Activated naive CD8-positive, alpha-beta T cell treated with anti-CD3 and anti-CD28 coated beads, Interleukin-2, amount 10 ng/mL, durations not matched to agents 7 days and 5 days (primary cell): Measurements from ENCODE around the gene MAD2L2. TPM values are rescaled to one million over a fixed set of nuclear protein-coding genes. Genes with fewer than 3 reads are reported as not detected.
A peak's percentile ranks its signal among the peaks of the same experiment; 100 is the strongest.

Source experiments
- ATAC-seq: fragments of 150-1000 bp; cut with Tn5 transposase; one replicate; pipeline ENCODE4 v1.10.0; 2021; ENCODE audit warnings: low read depth, moderate library complexity
- POLR2A ChIA-PET: fragments of 350-600 bp; sonication (Branson Sonifier 250); formaldehyde crosslinking; loops from one replicate; lab custom pipeline; 2021; ENCODE audit warnings: antibody characterized with exemption; lab: Charles Lee
- DNase-seq: peaks from one replicate; pipeline ENCODE4 v3.0.0; 2021
- H3K27ac Mint-ChIP-seq: one replicate; pipeline ENCODE4 v1.8.0; 2022; ENCODE audit warnings: mild to moderate bottlenecking, mixed read lengths
- H3K27me3 Mint-ChIP-seq: one replicate; pipeline ENCODE4 v1.8.0; 2022; ENCODE audit warnings: mild to moderate bottlenecking, moderate library complexity, mixed read lengths
- H3K36me3 Mint-ChIP-seq: one replicate; pipeline ENCODE4 v1.8.0; 2021; ENCODE audit warnings: mild to moderate bottlenecking, mixed read lengths
- H3K4me1 Mint-ChIP-seq: one replicate; pipeline ENCODE4 v1.8.0; 2021; ENCODE audit warnings: mixed read lengths
- H3K4me3 Mint-ChIP-seq: one replicate; pipeline ENCODE4 v1.8.0; 2022; ENCODE audit warnings: mild to moderate bottlenecking, moderate library complexity, mixed read lengths
- H3K9me3 Mint-ChIP-seq: one replicate; pipeline ENCODE4 v1.8.0; 2021; ENCODE audit warnings: mixed read lengths
- total RNA-seq, 2 experiments: library from RNA; stranded (reverse); gene quantifications; one replicate each; pipeline ENCODE4 v1.2.3, GENCODE V29; 2021

The MAD2L2 gene
- total RNA-seq, 2 experiments from 2014 or later: 95.4 to 103 TPM

DNA sequence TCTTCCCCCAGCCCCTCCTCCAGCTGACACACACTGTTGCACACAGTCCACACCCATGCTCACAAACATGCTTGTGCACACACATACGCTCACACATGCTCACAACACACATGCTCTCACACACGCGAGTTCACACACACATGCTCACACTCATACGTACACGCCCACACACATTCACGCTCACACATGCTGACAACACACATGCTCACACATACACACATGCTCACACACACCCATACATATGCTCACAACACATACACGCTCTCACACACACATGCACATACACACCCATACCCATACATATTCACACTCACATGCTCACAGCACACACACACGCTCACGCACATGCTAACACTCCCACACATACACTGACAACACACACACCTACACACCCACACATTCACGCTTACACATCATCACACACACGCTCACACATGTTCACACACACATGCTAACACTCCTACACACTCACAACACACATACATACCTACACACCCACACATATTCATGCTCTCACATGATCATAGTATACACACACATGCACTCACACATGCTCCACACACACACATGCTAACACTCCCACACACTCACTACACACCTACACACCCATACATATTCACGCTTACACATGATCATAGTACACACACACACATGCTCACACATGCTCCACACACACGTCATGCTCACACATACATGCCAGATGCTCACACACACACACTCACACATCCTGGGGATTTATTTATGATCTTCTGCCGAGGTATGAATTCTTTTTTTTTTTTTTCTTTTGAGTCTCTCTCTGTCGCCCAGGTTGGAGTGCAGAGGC lies 21.2 kb upstream of the MAD2L2 start:
- no peaks in the 10 kb centered on the region for H3K36me3 Mint-ChIP-seq
- no peak overlapping the region for H3K4me3 Mint-ChIP-seq
- no peaks in the 10 kb centered on the region for H3K9me3 Mint-ChIP-seq
- peaks cover 14% of the 10 kb centered on the region for H3K4me1 Mint-ChIP-seq
- POLR2A ChIA-PET: no interaction called here
- H3K27ac Mint-ChIP-seq: no peak overlapping the region
- H3K27me3 Mint-ChIP-seq: peaks cover 17% of the 10 kb centered on the region
- ATAC-seq: no peak
- no peak for DNase-seq

DNA sequence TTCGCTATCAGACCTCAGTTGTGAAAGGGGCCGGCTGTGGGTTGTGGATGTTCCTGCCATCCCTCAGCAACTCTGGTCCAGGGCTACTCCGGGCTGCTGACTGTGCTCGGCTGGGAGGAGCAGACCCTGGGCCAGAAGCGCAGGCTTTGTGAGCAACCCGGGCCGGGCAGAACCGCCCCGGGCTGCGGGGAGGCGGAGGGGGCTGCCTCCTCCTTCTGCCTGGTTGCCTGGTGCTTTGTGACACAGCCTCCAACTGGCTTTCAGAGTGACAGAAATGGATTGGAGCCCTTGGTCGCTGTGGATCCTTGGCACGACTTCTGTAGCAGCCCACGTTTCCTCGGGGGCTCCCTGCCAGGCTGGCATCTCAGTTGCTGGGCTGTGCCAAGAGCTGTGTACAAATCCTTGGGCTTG lies 20.6 kb upstream of the MAD2L2 start:
- Mint-ChIP-seq H3K4me1 (peaks cover 14% of the 10 kb centered on the region), H3K27me3 (peaks cover 17% of the 10 kb centered on the region), H3K36me3 (no peaks in the 10 kb centered on the region), H3K9me3 (no peaks in the 10 kb centered on the region), H3K27ac (no peak overlapping the region), H3K4me3 (no peak overlapping the region)
- POLR2A ChIA-PET: no interaction called here
- ATAC-seq (no peak), DNase-seq (no peak)

DNA sequence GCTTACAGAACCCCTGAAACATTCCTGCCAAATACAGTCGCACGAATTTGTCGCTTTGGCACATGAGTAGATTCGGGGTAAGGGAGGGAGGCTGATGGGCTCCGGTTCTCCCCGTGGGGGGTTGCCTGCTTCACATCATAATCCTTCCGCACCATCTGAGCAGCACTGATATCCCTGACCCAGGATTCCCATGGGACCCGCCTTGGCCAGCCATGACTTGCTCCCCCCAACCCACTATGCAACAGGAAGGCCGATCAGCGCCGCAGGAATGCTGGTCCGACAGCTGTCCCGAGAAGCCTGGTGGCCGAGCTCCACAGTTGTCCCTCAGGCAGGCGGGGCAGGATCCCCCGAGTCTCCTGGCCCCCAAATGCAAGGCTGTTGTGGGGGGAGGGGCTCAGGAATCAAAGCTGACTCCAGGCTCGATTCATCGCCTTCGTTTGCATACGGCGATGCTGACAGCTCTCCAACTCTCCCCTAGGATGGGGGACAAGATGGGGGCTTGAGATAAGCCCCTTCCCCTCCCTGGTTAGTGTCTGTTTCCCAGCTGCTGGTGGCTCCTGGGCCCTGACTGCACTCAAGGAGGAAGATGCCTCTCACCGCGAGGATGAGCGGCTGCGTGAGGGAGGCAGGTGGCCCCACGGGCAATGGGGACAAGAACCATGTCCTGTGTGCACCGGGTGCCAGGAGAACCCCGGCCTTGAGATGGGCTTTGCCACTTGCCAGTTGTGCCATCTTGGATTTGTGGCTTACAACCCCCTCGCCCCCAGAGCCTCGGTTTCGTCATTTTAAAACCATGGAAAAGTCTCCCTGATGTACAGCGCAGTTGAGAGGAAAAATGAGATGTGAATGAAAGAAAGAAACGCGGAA lies 19.9 kb upstream of the MAD2L2 start:
- no peaks in the 10 kb centered on the region for H3K36me3 Mint-ChIP-seq
- H3K4me3 Mint-ChIP-seq: no peak overlapping the region

GRCh38 chr1:11697893-11698210 lies 16.9 kb upstream of the MAD2L2 start:
- POLR2A ChIA-PET: no interaction called here

More for the DNA sequence above, 19.9 kb upstream of the MAD2L2 start:
- Mint-ChIP-seq H3K9me3 (no peaks in the 10 kb centered on the region), H3K27me3 (peaks cover 17% of the 10 kb centered on the region), H3K4me1 (peaks cover 14% of the 10 kb centered on the region), H3K27ac (no peak overlapping the region)
- POLR2A ChIA-PET: interaction anchor here (0.6 to 0.9 kb wide), 2 partner anchors 9 to 19 kb away, joined by 3 read pairs; no protein-coding TSS in a partner anchor
- DNase-seq: no peak
- ATAC-seq: no peak

GRCh38 chr1:11697188-11697892 lies 16.4 kb upstream of the MAD2L2 start:
- Mint-ChIP-seq H3K27me3 (peaks cover 14% of the 10 kb centered on the region), H3K27ac (no peak overlapping the region), H3K36me3 (peaks cover 2% of the 10 kb centered on the region), H3K9me3 (no peaks in the 10 kb centered on the region), H3K4me1 (peaks cover 24% of the 10 kb centered on the region), H3K4me3 (no peak overlapping the region)
- no peak for ATAC-seq
- no peak for DNase-seq
- POLR2A ChIA-PET: interaction anchor here (0.7 kb wide), 1 partner anchor 33 kb away, joined by 3 read pairs; the partner anchor contains the start of gene FBXO6

More at GRCh38 chr1:11697893-11698210, 16.9 kb upstream of the MAD2L2 start:
- H3K36me3 Mint-ChIP-seq: peaks cover 2% of the 10 kb centered on the region
- no peaks in the 10 kb centered on the region for H3K9me3 Mint-ChIP-seq
- H3K27me3 Mint-ChIP-seq: peaks cover 11% of the 10 kb centered on the region
- no peak overlapping the region for H3K27ac Mint-ChIP-seq
- no peak overlapping the region for H3K4me3 Mint-ChIP-seq
- H3K4me1 Mint-ChIP-seq: peaks cover 19% of the 10 kb centered on the region
- DNase-seq (no peak), ATAC-seq (no peak)

DNA sequence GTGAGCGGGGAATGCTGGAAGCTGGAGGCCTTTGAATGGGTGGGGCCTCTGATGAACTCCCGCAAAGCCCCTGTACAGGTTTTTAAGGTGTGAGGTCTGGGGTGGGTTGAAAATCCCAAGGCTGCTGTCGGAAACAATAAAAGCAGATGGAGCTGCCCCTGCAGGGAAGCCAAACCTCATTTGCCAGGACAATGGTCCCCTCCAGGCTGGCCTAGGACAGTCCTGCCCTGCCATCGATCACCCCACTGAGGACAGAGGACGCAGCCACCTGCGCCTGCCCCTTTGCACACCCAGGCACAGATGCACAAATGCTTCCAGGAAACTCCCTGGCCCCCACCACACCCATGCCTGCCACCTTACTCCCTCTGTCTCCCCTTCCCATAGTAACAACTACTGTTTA lies 14.9 kb upstream of the MAD2L2 start:
- Mint-ChIP-seq H3K9me3 (no peaks in the 10 kb centered on the region), H3K36me3 (peaks cover 2% of the 10 kb centered on the region), H3K4me3 (no peak overlapping the region), H3K27me3 (peaks cover 16% of the 10 kb centered on the region), H3K4me1 (peaks cover 27% of the 10 kb centered on the region), H3K27ac (no peak overlapping the region)
- no peak for DNase-seq
- POLR2A ChIA-PET: interaction anchor here (1.0 to 1.8 kb wide), 3 partner anchors 23 to 46 kb away, joined by 5 to 7 read pairs (median 5); partner anchors contain the start of gene FBXO6
- ATAC-seq: no peak

DNA sequence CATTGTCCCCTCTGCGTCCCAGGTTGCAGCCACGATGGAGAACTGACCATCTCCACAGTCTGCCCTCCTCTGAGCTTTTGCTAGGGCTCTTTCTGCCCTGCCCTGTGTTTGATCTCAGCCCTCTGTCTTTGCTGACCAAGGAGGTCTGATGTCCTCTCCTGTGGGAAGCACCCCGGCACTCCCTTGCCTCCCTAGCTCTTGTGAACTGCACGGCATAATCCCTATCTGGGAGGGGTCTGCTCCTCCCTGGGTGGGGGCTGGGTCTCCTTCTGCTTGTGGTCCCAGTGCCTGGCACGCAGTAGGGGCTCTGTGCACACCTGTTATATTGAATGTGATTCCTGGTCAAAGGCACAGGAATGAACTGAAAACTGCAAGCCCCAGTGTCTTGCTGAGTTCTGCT lies 13.0 kb upstream of the MAD2L2 start:
- peak overlapping the region; percentile 80 for H3K27ac Mint-ChIP-seq
- no peaks in the 10 kb centered on the region for H3K9me3 Mint-ChIP-seq
- no peak for ATAC-seq
- POLR2A ChIA-PET: interaction anchor here (0.6 to 1.9 kb wide), 7 partner anchors 9 to 214 kb away, joined by 3 to 15 read pairs (median 5); partner anchors contain the start of gene FBXO6
- H3K36me3 Mint-ChIP-seq: peaks cover 2% of the 10 kb centered on the region
- peak overlapping the region; percentile 14 for H3K4me3 Mint-ChIP-seq
- no peak for DNase-seq
- H3K4me1 Mint-ChIP-seq: peaks cover 39% of the 10 kb centered on the region
- peaks cover 29% of the 10 kb centered on the region for H3K27me3 Mint-ChIP-seq

DNA sequence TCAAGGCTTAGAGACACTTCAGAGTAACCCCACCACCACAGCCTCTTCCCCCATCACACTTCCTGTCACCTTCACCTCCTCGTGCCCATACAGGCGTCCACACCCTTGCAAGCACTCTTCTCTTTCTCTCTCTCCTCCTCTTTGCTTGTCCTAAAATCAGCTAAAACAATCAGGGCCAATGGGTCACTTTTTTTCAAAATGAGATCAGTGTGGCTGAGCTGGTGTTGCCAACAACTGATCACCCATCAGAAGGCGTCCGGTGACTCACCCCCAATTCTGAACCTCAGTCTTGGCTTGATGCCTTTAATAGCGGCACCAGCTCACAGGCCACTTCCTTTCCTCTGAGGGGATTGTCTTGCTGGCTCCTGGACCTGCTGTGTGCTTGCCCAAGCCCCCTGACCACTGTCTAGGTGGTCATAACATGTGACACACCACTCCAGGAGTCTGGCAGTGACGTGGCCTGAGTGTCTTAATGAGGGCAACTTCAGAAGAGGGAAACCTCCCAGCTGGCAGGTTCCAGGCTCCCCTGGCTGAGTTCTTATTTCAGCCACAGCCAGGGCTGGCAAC lies 12.2 kb upstream of the MAD2L2 start:
- POLR2A ChIA-PET: interaction anchor here (0.6 to 1.9 kb wide), 9 partner anchors 8 to 215 kb away, joined by 3 to 16 read pairs (median 6); partner anchors contain the start of genes FBXO6 and MAD2L2
- H3K27me3 Mint-ChIP-seq: peaks cover 30% of the 10 kb centered on the region
- peak; percentile 71 for ATAC-seq
- H3K36me3 Mint-ChIP-seq: peaks cover 2% of the 10 kb centered on the region
- peak; percentile 54 for DNase-seq
- H3K9me3 Mint-ChIP-seq: no peaks in the 10 kb centered on the region
- H3K27ac Mint-ChIP-seq: peak overlapping the region; percentile 80
- peaks cover 37% of the 10 kb centered on the region for H3K4me1 Mint-ChIP-seq
- H3K4me3 Mint-ChIP-seq: peak overlapping the region; percentile 85

DNA sequence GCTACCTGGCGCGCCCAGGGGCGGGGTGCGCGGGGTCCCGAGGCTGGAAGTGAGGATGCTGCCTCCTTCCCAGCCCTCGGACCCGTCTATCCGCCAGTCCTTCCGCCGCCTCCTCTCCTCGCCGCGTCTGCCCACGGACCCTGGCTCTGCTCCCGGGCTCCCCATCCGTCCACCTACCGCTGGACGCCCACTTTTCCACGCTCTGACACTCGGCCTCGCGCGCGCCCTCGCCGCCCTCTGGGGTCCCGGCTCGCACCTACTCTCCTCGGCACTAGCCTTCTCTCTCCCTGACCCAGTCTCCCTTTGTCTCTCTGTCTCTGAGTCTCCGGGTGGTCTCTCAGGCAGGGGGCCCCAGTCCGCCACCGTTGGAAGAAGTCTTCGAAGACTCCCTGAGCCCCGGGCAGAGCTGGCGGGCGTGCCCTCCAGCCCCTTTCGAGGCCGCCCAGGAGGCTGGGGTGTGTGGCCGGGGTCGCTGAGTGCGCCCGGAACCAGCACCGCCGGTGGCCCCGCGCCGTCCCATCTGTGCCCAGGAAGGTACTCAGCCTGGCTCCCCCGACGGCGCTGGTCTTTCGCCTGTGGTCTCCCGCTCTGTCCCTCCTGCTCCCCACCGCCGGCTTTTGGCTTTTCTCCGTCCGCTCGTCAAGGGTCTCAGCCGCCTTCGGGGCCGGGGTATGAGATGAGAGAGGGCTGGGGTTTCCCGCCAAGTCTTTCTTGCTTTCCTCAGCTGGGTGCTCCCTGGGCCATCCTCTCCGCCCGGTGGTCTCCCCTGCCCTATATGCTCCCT lies 11.2 kb upstream of the MAD2L2 start:
- DNase-seq (peak; percentile 48), ATAC-seq (no peak)
- Mint-ChIP-seq H3K9me3 (no peaks in the 10 kb centered on the region), H3K4me1 (peaks cover 32% of the 10 kb centered on the region), H3K27ac (peak overlapping the region; percentile 80), H3K4me3 (peak overlapping the region; percentile 85), H3K27me3 (peaks cover 38% of the 10 kb centered on the region), H3K36me3 (peaks cover 2% of the 10 kb centered on the region)
- POLR2A ChIA-PET: interaction anchor here (1.0 to 2.2 kb wide), 7 partner anchors 10 to 216 kb away, joined by 5 to 16 read pairs (median 8); partner anchors contain the start of genes FBXO6 and MAD2L2

- peak; percentile 39 for ATAC-seq
- H3K36me3 Mint-ChIP-seq: peaks cover 2% of the 10 kb centered on the region
- peak within 1 kb of the TSS; percentile 80 for H3K27ac Mint-ChIP-seq
- POLR2A ChIA-PET: interaction anchor here (0.8 to 2.2 kb wide), 4 partner anchors 9 to 217 kb away, joined by 3 to 9 read pairs (median 6); no protein-coding TSS in a partner anchor
- H3K4me3 Mint-ChIP-seq: peak within 1 kb of the TSS; percentile 85
- H3K9me3 Mint-ChIP-seq: no peaks in the 10 kb centered on the region
- peaks cover 32% of the 10 kb centered on the region for H3K4me1 Mint-ChIP-seq
- DNase-seq: peak; percentile 58
- peaks cover 40% of the 10 kb centered on the region for H3K27me3 Mint-ChIP-seq
Observed at GRCh38 chr1:11691302-11691914, 10.5 kb upstream of the MAD2L2 start, which contains the start of gene DRAXIN. DRAXIN (plus strand) TSS chr1:11691710; CDS start chr1:11706259, 14,549 bp downstream.
